ENCODE data around the gene PTGIR.

- TF ChIP-seq, protein P1, sequence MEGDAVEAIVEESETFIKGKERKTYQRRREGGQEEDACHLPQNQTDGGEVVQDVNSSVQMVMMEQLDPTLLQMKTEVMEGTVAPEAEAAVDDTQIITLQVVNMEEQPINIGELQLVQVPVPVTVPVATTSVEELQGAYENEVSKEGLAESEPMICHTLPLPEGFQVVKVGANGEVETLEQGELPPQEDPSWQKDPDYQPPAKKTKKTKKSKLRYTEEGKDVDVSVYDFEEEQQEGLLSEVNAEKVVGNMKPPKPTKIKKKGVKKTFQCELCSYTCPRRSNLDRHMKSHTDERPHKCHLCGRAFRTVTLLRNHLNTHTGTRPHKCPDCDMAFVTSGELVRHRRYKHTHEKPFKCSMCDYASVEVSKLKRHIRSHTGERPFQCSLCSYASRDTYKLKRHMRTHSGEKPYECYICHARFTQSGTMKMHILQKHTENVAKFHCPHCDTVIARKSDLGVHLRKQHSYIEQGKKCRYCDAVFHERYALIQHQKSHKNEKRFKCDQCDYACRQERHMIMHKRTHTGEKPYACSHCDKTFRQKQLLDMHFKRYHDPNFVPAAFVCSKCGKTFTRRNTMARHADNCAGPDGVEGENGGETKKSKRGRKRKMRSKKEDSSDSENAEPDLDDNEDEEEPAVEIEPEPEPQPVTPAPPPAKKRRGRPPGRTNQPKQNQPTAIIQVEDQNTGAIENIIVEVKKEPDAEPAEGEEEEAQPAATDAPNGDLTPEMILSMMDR (conservative IDR thresholded peaks at IDR 0.05; ENCODE audit: low read length), result no peak
- TF ChIP-seq EZH2phosphoT487 (IDR thresholded peaks at IDR 0.05; ENCODE audit: borderline replicate concordance), result no peak
These were observed 45.9 kb upstream of the PTGIR start for GRCh38 chr19:46670813-46671212.
